K562 (cell line): Measurements from ENCODE around the gene C4orf51. TPM values are rescaled to one million over a fixed set of nuclear protein-coding genes. Genes with fewer than 3 reads are reported as not detected.

Experiments used
- MTA3 ChIP-seq: fragments of 450-650 bp; formaldehyde crosslinking; IDR thresholded peaks from 2 replicates; pipeline ENCODE4 v1.6.1; 2017; ENCODE audit warnings: mild to moderate bottlenecking, borderline replicate concordance
- NFIX ChIP-seq: fragments of 250-450 bp; sonication (Bioruptor Pico); IDR thresholded peaks from 2 replicates; pipeline ENCODE4 v1.4.0; 2020; ENCODE audit warnings: low read depth, mild to moderate bottlenecking, moderate library complexity
- PHF20 ChIP-seq: fragments of 450-650 bp; IDR thresholded peaks from 2 replicates; pipeline ENCODE4 v1.6.1; 2018; ENCODE audit not compliant: partially characterized antibody
- ZNF24 ChIP-seq: fragments of 450-650 bp; IDR thresholded peaks from 2 replicates; pipeline ENCODE4 v1.6.1; 2016
- polyA plus RNA-seq, 8 experiments: library from polyadenylated mRNA; depleted of rRNA in 4 of 8; stranded (reverse) in 5 of 8; unstranded in 3 of 8; fragments of >200 nt; fragmentation: Nextera tagmentation in 2 of 8; fragmentation: Illumina TruSeq in 1 of 8; extraction: Ambion mirVana in 2 of 8; extraction: Trizol in 1 of 8; gene quantifications; 2 replicates each; pipeline versions ENCODE4 v1.2.1 to v1.2.3, GENCODE V29; 2011 to 2014; ENCODE audit warnings: inconsistent platforms in 1 of 8, missing spikeins in 1 of 8
- total RNA-seq, 7 experiments: library from RNA; depleted of rRNA in 6 of 7; stranded (reverse); fragments of >200 nt in 6 of 7; fragmentation: Illumina TruSeq in 2 of 7; extraction: Trizol in 2 of 7; gene quantifications; 2 replicates each; pipeline versions ENCODE4 v1.2.1 to v1.2.3, GENCODE V29; 2011 to 2021; ENCODE audit warnings: low replicate concordance in 1 of 7
- TF ChIP-seq, protein P1 (sequence below): fragments of 450-650 bp; IDR thresholded peaks from 2 replicates; pipeline ENCODE4 v1.6.1; 2018; ENCODE audit not compliant: partially characterized antibody
- TF ChIP-seq, protein P2 (sequence below): fragments of 250-450 bp; sonication (Bioruptor Pico); IDR thresholded peaks from 2 replicates; pipeline ENCODE4 v1.4.0; 2020; ENCODE audit warnings: mild to moderate bottlenecking
- TF ChIP-seq, protein P3 (sequence below): IDR thresholded peaks from 2 replicates; pipeline ENCODE4 v1.6.1; 2012; ENCODE audit warnings: low read depth, low read length, improper control_type of control experiment, borderline replicate concordance

C4orf51 gene
- total and polyA plus RNA-seq, 9 of the 15 experiments (the other 6 are each of a cell fraction or from before 2014, with no cell fraction given), result not detected

DNA sequence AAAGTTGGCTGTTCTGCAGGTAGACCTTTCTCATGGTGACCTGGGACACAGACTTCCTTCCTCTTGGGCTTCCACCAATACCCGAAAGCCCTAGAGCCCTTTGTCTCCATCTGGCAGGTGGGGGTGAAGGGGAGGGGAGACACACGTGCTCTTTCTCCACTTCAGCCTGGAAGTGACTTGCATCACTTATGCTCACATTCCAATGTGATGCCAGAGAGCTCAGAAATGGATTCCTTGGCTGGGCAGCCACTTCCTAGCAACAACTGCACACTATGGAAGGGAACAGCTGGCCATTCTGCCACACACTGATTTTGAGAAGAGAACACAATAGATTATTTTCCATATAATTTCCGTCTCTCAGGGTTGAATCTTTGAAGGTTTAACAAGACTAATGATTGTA lies 36.3 kb downstream of the C4orf51 start (continued):
- TF ChIP-seq, protein P1, sequence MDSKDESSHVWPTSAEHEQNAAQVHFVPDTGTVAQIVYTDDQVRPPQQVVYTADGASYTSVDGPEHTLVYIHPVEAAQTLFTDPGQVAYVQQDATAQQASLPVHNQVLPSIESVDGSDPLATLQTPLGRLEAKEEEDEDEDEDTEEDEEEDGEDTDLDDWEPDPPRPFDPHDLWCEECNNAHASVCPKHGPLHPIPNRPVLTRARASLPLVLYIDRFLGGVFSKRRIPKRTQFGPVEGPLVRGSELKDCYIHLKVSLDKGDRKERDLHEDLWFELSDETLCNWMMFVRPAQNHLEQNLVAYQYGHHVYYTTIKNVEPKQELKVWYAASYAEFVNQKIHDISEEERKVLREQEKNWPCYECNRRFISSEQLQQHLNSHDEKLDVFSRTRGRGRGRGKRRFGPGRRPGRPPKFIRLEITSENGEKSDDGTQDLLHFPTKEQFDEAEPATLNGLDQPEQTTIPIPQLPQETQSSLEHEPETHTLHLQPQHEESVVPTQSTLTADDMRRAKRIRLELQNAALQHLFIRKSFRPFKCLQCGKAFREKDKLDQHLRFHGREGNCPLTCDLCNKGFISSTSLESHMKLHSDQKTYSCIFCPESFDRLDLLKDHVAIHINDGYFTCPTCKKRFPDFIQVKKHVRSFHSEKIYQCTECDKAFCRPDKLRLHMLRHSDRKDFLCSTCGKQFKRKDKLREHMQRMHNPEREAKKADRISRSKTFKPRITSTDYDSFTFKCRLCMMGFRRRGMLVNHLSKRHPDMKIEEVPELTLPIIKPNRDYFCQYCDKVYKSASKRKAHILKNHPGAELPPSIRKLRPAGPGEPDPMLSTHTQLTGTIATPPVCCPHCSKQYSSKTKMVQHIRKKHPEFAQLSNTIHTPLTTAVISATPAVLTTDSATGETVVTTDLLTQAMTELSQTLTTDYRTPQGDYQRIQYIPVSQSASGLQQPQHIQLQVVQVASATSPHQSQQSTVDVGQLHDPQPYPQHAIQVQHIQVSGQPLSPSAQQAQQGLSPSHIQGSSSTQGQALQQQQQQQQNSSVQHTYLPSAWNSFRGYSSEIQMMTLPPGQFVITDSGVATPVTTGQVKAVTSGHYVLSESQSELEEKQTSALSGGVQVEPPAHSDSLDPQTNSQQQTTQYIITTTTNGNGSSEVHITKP, result no peak
- TF ChIP-seq, protein P2, sequence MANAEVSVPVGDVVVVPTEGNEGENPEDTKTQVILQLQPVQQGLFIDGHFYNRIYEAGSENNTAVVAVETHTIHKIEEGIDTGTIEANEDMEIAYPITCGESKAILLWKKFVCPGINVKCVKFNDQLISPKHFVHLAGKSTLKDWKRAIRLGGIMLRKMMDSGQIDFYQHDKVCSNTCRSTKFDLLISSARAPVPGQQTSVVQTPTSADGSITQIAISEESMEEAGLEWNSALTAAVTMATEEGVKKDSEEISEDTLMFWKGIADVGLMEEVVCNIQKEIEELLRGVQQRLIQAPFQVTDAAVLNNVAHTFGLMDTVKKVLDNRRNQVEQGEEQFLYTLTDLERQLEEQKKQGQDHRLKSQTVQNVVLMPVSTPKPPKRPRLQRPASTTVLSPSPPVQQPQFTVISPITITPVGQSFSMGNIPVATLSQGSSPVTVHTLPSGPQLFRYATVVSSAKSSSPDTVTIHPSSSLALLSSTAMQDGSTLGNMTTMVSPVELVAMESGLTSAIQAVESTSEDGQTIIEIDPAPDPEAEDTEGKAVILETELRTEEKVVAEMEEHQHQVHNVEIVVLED (CRISPR knock-in tag), result no peak
- TF ChIP-seq MTA3, result no peak
- TF ChIP-seq, protein P3, sequence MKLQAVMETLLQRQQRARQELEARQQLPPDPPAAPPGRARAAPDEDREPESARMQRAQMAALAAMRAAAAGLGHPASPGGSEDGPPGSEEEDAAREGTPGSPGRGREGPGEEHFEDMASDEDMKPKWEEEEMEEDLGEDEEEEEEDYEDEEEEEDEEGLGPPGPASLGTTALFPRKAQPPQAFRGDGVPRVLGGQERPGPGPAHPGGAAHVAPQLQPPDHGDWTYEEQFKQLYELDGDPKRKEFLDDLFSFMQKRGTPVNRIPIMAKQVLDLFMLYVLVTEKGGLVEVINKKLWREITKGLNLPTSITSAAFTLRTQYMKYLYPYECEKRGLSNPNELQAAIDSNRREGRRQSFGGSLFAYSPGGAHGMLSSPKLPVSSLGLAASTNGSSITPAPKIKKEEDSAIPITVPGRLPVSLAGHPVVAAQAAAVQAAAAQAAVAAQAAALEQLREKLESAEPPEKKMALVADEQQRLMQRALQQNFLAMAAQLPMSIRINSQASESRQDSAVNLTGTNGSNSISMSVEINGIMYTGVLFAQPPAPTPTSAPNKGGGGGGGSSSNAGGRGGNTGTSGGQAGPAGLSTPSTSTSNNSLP, result no peak
- TF ChIP-seq ZNF24, result no peak
- TF ChIP-seq NFIX, result no peak
- TF ChIP-seq PHF20, result no peak
